ENCODE results near the gene PTPN21.

The PTPN21 gene

DNA sequence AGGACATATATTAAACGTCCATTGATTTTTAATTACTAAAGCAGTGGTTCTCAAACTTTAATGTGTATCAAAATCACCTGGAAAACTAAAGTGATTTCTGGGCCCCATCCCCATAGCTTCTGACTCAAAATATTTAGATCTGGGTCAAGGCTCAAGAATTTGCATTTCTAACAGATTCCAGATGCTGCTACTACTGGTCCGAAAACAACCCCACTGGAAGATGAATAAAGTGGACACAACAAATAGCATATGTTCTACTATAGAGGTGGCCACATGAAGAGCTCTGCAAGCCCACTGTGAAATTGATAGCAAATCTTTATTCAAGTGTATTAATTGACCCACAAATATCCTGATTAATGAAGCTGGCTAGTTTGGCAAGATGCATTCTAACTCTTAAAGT is 99.9 kb downstream of the PTPN21 start:
- no peak for DNase-seq

DNA sequence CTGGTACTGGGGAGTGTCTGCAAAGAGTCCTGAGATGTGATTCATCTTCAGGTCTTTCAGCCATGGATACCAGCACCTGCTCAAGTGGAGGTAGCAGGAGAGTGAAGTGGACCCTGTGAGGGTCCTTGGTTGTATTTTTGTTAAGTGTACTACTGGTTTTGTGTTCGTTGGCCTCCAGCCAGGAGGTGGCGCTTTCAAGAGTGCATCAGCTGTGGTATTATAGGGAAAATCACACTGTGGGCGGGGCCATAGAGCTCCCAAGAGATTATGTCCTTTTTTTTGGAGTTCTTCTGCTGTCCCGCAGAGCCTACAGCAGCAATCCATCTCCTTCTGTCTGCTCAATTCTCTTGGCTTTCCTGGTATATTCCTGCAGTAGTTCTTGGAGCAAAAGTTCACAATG is 102.6 kb downstream of the PTPN21 start:
- DNase-seq = no peak

DNA sequence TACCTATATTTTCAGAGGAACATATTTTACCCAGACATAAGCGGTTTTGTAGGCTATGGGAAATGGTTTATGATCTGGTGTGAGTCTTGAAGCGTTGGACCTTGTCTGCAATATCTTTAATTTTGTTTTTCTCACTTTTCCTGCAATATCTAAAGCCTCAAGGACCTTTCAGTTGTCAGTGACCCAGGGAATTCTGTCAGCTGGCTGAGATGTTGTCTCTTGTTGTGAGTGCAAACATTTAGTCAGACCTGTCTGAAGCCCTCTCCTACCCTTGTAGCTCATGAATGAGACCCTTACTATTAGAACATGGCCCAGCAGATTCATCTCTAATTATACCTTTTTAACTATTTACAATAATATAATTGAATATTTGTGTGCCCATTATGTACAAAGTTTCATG is 115.7 kb downstream of the PTPN21 start:
- DNase-seq = no peak

DNA sequence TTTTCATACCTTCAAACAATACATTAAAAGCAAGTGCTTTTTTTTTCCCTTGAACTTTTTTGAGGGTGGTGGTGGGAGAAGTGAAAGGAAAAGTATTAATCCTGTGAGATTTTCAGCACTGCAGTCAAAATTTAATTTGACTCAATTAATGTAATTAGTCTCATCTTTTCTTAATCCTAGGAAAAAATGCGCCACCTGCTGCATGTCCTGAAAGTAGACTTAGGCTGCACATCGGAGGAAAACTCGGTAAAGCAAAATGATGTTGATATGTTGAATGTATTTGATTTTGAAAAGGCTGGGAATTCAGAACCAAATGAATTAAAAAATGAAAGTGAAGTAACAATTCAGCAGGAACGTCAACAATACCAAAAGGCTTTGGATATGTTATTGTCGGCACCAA is 117.1 kb downstream of the PTPN21 start:
- DNase-seq = no peak

DNA sequence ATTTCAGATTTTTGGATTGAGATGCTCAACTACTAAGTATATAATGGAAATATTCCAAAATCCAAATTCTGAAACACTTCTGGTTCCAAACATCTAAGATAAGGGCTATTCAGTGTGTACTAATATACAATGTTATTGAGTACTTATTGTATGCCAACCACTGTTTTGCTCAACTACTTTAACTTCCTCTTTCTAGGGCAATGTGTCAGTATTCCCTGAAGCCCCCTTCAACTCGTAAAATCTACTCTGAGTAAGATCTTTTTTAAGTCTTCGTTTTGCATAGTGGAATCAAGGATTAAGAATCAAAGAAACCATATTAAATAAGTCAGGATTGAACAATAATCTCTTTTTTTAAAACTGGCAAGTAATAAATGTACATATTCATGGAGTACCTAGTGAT is 123.8 kb downstream of the PTPN21 start:
- no peak for DNase-seq

DNA sequence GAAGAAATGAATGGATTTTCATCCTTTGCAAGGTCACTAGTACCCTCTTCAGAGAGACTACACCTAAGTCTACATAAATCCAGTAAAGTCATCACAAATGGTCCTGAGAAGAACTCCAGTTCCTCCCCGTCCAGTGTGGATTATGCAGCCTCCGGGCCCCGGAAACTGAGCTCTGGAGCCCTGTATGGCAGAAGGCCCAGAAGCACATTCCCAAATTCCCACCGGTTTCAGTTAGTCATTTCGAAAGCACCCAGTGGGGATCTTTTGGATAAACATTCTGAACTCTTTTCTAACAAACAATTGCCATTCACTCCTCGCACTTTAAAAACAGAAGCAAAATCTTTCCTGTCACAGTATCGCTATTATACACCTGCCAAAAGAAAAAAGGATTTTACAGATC is 128.5 kb downstream of the PTPN21 start:
- no peak for DNase-seq

DNA sequence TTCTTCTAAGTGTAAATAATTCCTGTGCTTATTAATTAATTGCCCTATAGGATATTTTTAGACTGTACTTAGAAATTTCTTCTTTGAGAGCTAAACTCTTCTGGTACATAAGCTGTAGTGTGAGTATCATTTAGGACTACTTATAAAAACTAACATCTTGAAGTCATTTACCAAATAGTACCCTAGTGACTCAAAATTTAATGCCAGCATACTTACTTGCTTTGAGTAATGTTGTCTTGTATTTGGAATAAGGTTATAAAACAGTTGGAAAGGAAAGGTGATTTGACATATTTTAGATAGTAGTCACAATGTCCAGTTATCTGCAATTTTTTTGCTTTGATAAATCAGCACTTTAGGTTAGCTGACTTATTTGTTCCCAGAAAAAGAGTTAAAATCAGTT is 130.2 kb downstream of the PTPN21 start:
- DNase-seq = no peak

DNA sequence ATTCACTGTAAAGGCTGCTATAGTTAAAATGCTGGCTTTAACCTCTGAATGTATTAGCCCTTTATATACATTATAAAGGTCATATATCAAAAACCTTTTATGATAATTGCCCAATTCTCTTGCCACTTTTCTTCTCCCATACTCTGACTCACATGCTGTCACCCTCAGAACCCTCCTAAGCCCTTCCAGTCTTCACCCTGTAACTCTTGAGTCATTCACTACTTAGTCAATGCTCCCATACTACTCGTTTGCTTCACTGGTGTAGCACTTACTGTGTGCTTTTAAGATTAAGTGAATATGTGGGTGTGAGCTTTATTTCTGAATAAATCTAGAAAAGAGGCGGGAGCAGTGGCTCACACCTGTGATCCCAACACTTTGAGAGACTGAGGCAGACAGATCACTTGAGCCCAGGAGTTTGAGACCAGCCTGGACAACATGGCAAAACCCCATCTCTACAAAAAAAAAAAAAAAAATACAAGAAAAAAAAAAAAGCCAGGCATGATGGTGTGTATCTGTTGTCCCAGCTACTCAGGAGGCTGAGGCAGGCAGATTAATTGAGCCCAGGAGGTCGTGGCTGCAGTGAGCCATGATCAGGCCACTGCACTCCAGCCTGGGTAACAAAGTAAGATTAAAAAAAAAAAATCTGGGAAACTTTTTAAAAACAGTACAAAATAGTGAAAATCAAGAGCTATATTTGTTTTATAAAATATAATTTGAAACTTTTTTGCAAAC is 131.7 kb downstream of the PTPN21 start:
- DNase-seq = no peak

DNA sequence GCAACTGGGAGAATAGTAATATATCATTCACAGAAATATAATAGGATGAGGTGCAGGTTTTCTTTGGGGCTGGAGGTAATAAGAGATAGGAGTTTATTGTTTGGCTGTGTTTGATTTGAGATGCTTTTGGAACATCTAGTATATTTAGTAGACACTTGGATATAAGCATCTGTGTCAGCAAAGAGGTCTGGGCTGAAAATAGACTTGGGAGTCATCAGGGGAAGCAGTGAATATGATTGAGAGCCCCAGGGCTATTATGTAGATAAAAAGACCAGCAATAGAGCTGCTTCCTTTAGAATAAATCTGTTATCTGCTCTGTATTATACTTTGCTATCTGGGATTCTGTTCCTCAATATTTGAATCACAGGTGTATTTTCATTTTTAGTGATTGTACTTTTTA is 132.8 kb downstream of the PTPN21 start:
- no peak for DNase-seq

DNA sequence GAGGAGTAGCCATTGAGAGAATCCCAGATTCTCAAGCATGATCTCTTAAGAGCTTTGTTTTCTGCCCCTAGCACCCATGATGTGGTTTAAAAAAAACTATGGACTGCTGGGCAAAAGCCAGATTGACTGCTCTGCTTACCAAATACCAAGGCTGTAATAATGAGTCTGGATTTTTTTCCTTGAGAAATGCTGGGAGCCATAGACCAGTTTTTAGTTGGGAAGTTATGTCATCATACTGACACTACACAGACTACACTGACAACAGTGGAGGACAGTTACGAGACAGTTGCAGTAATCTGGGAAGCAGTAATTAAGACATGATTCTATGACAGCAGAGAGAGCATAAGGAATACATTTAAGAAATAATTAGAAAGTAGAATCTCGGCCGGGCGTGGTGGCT is 133.5 kb downstream of the PTPN21 start:
- DNase-seq = no peak

DNA sequence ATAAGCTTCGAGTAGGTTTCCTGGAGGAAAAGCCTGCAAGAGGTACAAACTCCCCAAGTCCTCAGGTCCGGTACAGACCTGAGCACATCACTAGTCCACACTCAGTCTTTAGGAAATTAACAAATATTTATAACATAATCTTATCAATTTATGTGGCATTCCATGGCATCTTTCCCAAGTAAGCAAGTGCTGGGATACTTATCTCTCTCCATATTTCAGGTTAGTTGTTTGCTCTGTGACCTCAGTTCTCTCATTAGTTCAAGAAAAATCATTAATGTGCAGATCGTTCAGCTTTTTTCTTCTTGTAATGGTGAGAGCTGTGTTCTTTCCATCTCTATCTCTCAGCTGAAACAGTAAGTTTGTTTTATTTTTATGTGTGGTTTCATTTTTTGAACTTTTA is 134.6 kb downstream of the PTPN21 start:
- no peak for DNase-seq

DNA sequence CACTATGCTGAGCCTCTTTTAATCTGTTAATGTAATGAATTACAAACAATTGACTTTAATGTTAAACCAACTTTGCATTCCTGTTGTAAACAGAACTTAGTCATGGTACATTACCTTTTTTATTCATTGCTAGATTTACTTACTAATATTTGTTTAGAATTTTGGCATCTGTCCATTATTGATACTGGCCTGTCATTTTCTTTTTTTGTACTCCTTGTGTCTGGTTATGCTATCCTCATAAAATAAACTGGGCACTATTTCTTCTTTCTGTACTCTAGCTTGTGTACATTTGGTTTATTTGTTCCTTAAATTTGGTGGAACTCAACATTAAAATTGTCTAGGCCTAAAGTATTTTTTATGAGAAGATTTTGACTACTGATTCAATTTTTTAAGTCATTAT is 137.2 kb downstream of the PTPN21 start:
- no peak for DNase-seq
